22Rv1 (cell line): ENCODE data around the gene DUSP9.

Source experiments
- CTCF ChIP-seq: fragments of 450-650 bp; IDR thresholded peaks from 2 replicates; pipeline ENCODE4 v1.5.1; 2017; ENCODE audit warnings: mild to moderate bottlenecking
- ZFX ChIP-seq: fragments of 450-650 bp; IDR thresholded peaks from 2 replicates; pipeline ENCODE4 v1.6.1; 2017; ENCODE audit warnings: antibody characterized with exemption, borderline replicate concordance

- TF ChIP-seq CTCF (peak; percentile 74), ZFX (no peak)
Measured at GRCh38 chrX:153667956-153668396, 21.0 kb downstream of the DUSP9 start.
